GM12865 (cell line): ENCODE measurements around the gene METTL16.
"Not testable (repeated sequence)": the region's sequence is repeated elsewhere in the genome, so short reads cannot be mapped to it uniquely, and the experiment has no call there.

Experiments used
- DNase-seq: peaks from one replicate; pipeline ENCODE4 v3.0.0; 2010; ENCODE audit warnings: low read depth
- H3K4me3 ChIP-seq: 2 replicates; pipeline ENCODE4 v1.5.1; 2011; ENCODE audit warnings: mild to moderate bottlenecking, low read depth, low read length, control low read depth
- TF ChIP-seq, protein P1 (sequence below): IDR thresholded peaks from 2 replicates; pipeline ENCODE4 v1.5.1; 2011; ENCODE audit warnings: low read length, control low read depth, low read depth, inconsistent platforms; ENCODE audit not compliant: insufficient read depth; ENCODE audit errors: missing control alignments

METTL16 gene

DNA sequence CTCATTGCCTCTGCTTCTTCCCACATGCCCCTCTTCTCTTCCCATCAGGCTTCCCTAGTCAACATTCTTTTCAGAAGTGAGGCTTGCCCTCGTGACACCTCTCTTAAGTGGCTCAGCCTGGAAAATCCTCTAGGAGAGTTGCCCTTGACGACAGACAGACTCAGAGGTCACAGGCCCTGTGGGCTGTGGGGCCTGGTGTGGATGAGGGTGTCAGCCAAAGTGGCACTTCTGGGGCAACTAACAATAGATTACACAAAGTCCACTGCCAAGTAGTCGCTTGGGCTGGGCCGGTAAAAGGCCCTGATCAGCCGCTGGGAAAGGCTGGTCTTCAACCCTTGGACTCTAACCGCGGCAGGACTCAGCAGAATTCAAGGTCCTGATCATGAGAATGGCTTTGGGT is 33.7 kb upstream of the METTL16 start:
- no peak overlapping the region for H3K4me3 ChIP-seq
- DNase-seq = no peak
- TF ChIP-seq, protein P1, sequence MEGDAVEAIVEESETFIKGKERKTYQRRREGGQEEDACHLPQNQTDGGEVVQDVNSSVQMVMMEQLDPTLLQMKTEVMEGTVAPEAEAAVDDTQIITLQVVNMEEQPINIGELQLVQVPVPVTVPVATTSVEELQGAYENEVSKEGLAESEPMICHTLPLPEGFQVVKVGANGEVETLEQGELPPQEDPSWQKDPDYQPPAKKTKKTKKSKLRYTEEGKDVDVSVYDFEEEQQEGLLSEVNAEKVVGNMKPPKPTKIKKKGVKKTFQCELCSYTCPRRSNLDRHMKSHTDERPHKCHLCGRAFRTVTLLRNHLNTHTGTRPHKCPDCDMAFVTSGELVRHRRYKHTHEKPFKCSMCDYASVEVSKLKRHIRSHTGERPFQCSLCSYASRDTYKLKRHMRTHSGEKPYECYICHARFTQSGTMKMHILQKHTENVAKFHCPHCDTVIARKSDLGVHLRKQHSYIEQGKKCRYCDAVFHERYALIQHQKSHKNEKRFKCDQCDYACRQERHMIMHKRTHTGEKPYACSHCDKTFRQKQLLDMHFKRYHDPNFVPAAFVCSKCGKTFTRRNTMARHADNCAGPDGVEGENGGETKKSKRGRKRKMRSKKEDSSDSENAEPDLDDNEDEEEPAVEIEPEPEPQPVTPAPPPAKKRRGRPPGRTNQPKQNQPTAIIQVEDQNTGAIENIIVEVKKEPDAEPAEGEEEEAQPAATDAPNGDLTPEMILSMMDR = no peak

DNA sequence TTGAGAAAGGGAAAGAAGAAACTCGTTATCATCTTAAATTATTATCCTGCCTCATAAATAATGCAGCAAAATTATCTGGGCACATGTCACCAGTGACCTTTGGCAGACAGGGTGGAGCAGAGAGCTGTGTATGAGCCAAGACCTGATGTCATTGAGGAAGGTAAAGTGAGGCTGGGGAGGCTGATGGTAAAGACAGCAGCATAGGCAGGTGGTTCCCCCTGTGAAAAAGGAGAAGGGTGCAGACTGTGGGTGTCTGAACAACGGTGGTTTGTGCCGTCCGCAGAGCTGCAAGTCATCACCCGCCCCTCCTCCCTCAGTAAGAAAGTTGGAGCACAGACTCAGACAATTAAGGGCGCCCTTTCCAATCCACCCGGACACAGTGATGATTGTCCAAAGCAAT is 30.8 kb upstream of the METTL16 start:
- peak; percentile 51 for DNase-seq
- TF ChIP-seq, protein P1 = no peak
- no peak overlapping the region for H3K4me3 ChIP-seq

DNA sequence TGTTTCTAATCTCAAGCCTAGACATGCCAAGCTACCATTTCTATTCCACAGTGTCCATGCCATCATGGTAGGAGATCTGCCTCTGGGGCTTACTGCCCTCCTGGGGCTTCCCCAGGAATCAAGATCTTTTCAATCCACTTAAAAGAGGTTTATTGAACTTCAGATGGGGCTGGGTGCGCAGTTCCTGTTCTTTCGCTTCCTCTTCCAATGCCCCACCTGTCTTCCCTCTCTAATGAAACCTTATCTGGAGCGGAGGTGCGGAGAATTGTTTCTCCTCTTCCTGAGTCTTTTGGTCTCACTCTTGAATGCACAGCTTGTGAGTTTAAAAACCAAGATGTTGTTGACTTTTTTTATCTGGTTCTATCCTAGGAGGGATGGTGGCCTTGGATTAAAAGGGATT is 30.4 kb upstream of the METTL16 start:
- DNase-seq = no peak
- no peak overlapping the region for H3K4me3 ChIP-seq
- TF ChIP-seq, protein P1 = no peak

DNA sequence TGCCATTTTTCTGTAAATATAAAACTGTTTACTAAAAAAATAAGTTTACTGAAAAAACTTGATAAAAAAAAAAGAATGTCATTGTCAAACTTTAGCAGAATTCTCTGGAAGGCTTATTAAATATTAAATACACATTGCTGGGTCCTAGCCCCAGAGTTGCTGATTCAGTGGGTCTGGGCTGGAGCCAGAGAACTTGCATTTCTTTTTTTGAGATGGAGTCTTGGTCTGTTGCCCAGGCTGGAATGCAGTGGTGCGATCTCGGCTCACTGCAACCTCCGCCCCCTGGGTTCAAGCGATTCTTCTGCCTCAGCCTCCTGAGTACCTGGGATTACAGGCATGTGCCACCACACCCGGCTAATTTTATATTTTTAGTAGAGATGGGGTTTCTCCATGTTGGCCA is 25.9 kb upstream of the METTL16 start:
- H3K4me3 ChIP-seq, DNase-seq: not testable (repeated sequence)

DNA sequence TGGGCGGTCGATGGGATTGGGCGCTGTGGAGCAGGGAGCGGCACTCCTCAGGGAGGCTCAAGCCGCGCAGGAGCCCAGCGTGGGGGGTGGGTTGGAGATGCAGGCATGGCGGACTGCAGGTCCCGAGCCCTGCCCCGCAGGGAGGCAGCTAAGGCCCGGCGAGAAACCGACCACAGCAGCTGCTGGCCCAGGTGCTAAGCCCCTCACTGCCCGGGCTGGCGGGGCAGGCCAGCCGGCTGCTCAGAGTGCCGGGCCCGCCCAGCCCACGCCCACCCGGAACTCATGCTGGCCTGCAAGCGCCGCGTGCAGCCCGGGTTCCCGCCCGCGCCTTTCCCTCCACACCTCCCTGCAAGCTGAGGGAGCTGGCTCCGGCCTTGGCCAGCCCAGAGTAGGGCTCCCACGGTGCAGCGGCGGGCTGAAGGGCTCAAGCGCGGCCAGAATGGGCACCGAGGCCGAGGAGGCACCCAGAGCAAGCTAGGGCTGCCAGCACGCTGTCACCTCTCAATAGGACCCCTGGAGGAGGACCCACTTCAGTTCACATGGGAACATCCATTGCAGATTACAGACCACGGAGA is 20.5 kb upstream of the METTL16 start:
- TF ChIP-seq, protein P1 = no peak
- DNase-seq = no peak
- H3K4me3 ChIP-seq = no peak overlapping the region

DNA sequence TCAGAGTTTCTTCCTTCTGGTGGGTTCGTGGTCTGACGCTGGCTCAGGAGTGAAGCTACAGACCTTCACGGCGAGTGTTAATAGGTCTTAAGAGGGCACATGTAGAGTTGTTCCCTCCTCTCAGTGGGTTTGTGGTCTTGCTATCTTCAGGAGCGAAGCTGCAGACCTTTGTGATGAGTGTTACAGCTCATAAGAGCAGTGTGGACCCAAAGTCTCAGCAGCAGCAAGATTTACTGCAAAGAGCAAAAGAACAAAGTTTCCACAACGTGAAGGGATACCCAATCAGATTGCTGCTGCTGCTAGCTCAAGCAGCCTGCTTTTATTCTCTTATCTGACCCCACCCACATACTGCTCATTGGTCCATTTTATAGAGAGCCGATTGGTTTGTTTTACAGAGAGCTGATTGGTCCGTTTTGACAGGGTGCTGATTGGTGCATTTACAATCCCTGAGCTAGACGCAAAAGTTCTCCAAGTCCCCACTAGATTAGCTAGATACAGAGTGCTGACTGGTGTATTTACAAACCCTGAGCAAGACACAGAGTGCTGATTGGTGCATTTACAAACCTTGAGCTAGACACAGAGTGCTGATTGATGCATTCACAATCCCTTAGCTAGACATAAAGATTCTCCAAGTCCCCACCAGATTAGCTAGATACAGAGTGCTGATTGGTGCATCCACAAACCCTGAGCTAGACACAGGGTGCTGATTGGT is 19.7 kb upstream of the METTL16 start:
- DNase-seq = peak; percentile 17
- not testable (repeated sequence) for H3K4me3 ChIP-seq

DNA sequence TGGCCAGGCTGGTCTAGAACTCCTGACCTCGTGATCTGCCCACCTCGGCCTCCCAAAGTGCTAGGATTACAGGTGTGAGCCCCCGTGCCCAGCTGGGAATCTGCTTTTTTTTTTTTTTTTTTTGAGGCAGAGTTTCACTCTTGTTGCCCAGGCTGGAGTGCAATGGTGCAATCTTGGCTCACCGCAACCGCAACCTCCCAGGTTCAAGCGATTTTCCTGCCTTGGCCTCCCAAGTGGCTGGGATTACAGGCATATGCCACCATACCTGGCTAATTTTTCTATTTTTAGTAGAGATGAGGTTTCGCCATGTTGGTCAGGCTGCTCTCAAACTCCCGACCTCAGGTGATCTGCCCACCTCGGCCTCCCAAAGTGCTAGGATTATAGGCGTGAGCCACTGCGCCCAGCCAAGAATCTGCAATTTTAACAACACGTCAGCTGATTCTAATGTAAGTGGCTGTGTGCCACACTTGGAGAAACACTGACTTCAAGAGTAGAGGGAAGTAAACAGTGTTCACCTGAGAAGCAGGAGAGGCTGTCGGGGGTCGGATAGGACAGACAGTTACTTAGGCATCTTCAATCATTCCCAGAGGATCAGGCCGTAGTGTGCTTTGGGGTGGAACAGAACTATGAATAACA is 10.2 kb upstream of the METTL16 start:
- not testable (repeated sequence) for H3K4me3 ChIP-seq, DNase-seq

DNA sequence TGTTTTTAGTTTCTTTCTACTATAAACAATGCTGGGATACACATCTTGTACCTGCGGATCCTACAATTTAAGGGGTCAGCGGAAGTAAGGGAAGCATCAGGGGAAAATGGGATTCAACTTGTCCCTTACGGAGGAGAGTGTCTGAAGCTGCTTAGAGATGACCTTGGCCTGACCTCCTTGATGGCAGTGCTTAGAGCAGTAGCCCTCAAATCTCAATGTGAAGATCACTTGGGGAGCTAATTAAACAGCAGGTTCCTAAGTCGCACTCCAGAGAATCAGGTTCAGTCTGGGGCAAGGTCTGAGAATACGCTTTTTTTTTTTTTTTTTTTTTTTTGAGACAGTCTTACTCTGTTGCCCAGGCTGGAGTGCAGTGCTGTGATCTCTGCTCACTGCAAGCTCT is 9.6 kb upstream of the METTL16 start:
- TF ChIP-seq, protein P1 = no peak
- DNase-seq = no peak
- no peak overlapping the region for H3K4me3 ChIP-seq
